Osteoblast (primary cell): ENCODE data around the gene HIGD2A. TPM values are rescaled to one million over a fixed set of nuclear protein-coding genes. Genes with fewer than 3 reads are reported as not detected.

ENCODE experiments used
- DNase-seq: peaks from one replicate; pipeline ENCODE4 v3.0.0; 2011; ENCODE audit warnings: low spot score, mixed read lengths; ENCODE audit not compliant: insufficient read length; ENCODE audit errors: missing footprints
- H2AFZ ChIP-seq: 2 replicates; pipeline ENCODE4 v1.6.0; 2011; ENCODE audit warnings: mild to moderate bottlenecking, low read length
- H3K27ac ChIP-seq: 2 replicates; pipeline ENCODE4 v1.5.1; 2011; ENCODE audit warnings: mild to moderate bottlenecking, low read depth, low read length, moderate library complexity
- H3K27me3 ChIP-seq: 2 replicates; pipeline ENCODE4 v1.6.0; 2012; ENCODE audit warnings: mild to moderate bottlenecking, control low read depth, inconsistent platforms, low read length, moderate library complexity; ENCODE audit not compliant: insufficient read depth
- H3K36me3 ChIP-seq: 2 replicates; pipeline ENCODE4 v1.5.1; 2011; ENCODE audit warnings: mild to moderate bottlenecking, low read length, control low read depth, moderate library complexity; ENCODE audit not compliant: insufficient read depth
- H3K4me1 ChIP-seq: 2 replicates; pipeline ENCODE4 v1.5.1; 2011; ENCODE audit warnings: mild to moderate bottlenecking, low read length, control low read depth, moderate library complexity; ENCODE audit not compliant: insufficient read depth
- H3K4me2 ChIP-seq: 2 replicates; pipeline ENCODE4 v1.6.0; 2011; ENCODE audit warnings: mild to moderate bottlenecking, low read length; ENCODE audit not compliant: insufficient read depth
- H3K4me3 ChIP-seq: fragments of 200-600 bp; sonication (generic); 3 replicates; pipeline ENCODE4 v1.5.1; 2012; ENCODE audit warnings: mild to moderate bottlenecking, low read length, inconsistent platforms; ENCODE audit not compliant: insufficient read depth
- H3K79me2 ChIP-seq: 2 replicates; pipeline ENCODE4 v1.6.0; 2012; ENCODE audit warnings: mild to moderate bottlenecking, low read length, control low read depth, inconsistent platforms; ENCODE audit not compliant: insufficient read depth
- H3K9me3 ChIP-seq: 2 replicates; pipeline ENCODE4 v1.5.1; 2011; ENCODE audit warnings: low read depth, low read length, control low read depth
- H4K20me1 ChIP-seq: 2 replicates; pipeline ENCODE4 v1.6.0; 2012; ENCODE audit warnings: mild to moderate bottlenecking, low read length, control low read depth; ENCODE audit not compliant: insufficient read depth
- CTCF ChIP-seq: IDR thresholded peaks from 2 replicates; pipeline ENCODE4 v1.5.1; 2011; ENCODE audit warnings: mild to moderate bottlenecking, low read depth, low read length, moderate library complexity; ENCODE audit errors: extremely low read depth
- total RNA-seq: library from RNA; depleted of rRNA; stranded (reverse); fragments of >200 nt; gene quantifications from 2 replicates; pipeline ENCODE4 v1.2.3, GENCODE V29; 2012

Gene HIGD2A
- total RNA-seq, 1 donor: 34.7 TPM

GRCh38 chr5:176427971-176428370, 39.4 kb downstream of the HIGD2A start:
- Histone ChIP-seq H3K4me2 (no peak overlapping the region), H3K36me3 (no peaks in the 10 kb centered on the region), H3K27ac (no peak overlapping the region), H3K4me3 (no peak overlapping the region), H3K4me1 (no peaks in the 10 kb centered on the region), H4K20me1 (no peaks in the 10 kb centered on the region), H3K27me3 (peaks cover 4% of the 10 kb centered on the region), H2AFZ (no peak overlapping the region), H3K79me2 (no peaks in the 10 kb centered on the region), H3K9me3 (no peaks in the 10 kb centered on the region)
- no peak for TF ChIP-seq CTCF
- DNase-seq: peak; percentile 82

- no peak overlapping the region for H3K4me3 ChIP-seq
- no peaks in the 10 kb centered on the region for H3K79me2 ChIP-seq
- no peaks in the 10 kb centered on the region for H3K4me1 ChIP-seq
- no peak overlapping the region for H2AFZ ChIP-seq
- no peaks in the 10 kb centered on the region for H3K27me3 ChIP-seq
- no peak for TF ChIP-seq CTCF
- no peak overlapping the region for H3K4me2 ChIP-seq
- DNase-seq: peak; percentile 68
- H3K36me3 ChIP-seq: no peaks in the 10 kb centered on the region
- H3K9me3 ChIP-seq: no peaks in the 10 kb centered on the region
- no peaks in the 10 kb centered on the region for H4K20me1 ChIP-seq
- H3K27ac ChIP-seq: no peak overlapping the region
Measured at GRCh38 chr5:176429972-176430371, 41.4 kb downstream of the HIGD2A start.

- peak; percentile 55 for DNase-seq
- H3K27me3 ChIP-seq: no peaks in the 10 kb centered on the region
- H4K20me1 ChIP-seq: no peaks in the 10 kb centered on the region
- no peak overlapping the region for H3K27ac ChIP-seq
- no peak for TF ChIP-seq CTCF
- H3K4me2 ChIP-seq: no peak overlapping the region
- no peaks in the 10 kb centered on the region for H3K79me2 ChIP-seq
- no peak overlapping the region for H2AFZ ChIP-seq
- no peaks in the 10 kb centered on the region for H3K36me3 ChIP-seq
- H3K4me3 ChIP-seq: no peak overlapping the region
- peaks cover 6% of the 10 kb centered on the region for H3K4me1 ChIP-seq
- H3K9me3 ChIP-seq: no peaks in the 10 kb centered on the region
Measured at GRCh38 chr5:176432707-176433106, 44.2 kb downstream of the HIGD2A start.

- no peaks in the 10 kb centered on the region for H3K9me3 ChIP-seq
- peak overlapping the region; percentile 82 for H3K4me2 ChIP-seq
- no peaks in the 10 kb centered on the region for H3K27me3 ChIP-seq
- H4K20me1 ChIP-seq: no peaks in the 10 kb centered on the region
- peaks cover 12% of the 10 kb centered on the region for H3K4me1 ChIP-seq
- H2AFZ ChIP-seq: peak overlapping the region; percentile 72
- H3K27ac ChIP-seq: no peak overlapping the region
- H3K36me3 ChIP-seq: no peaks in the 10 kb centered on the region
- DNase-seq: peak; percentile 83
- no peak for TF ChIP-seq CTCF
- peak overlapping the region; percentile 65 for H3K4me3 ChIP-seq
- no peaks in the 10 kb centered on the region for H3K79me2 ChIP-seq
Measured at GRCh38 chr5:176436656-176437055, 48.1 kb downstream of the HIGD2A start.
